GM12801 (cell line): Measurements from ENCODE around the gene TBC1D22B.

Experiments used
- CTCF ChIP-seq: IDR thresholded peaks from one replicate; pipeline ENCODE4 v1.5.1; 2011; ENCODE audit warnings: control low read depth; ENCODE audit not compliant: insufficient read length; ENCODE audit errors: extremely low read depth

TBC1D22B gene

GRCh38 chr6:37314487-37315156 lies 57.0 kb downstream of the TBC1D22B start:
- no peak for TF ChIP-seq CTCF

GRCh38 chr6:37315157-37315515 lies 57.6 kb downstream of the TBC1D22B start:
- TF ChIP-seq CTCF = no peak

GRCh38 chr6:37316071-37316470 lies 58.5 kb downstream of the TBC1D22B start:
- TF ChIP-seq CTCF = no peak

- TF ChIP-seq CTCF = no peak
Observed at GRCh38 chr6:37317312-37318038, 59.9 kb downstream of the TBC1D22B start.

GRCh38 chr6:37319156-37319555 lies 61.6 kb downstream of the TBC1D22B start:
- TF ChIP-seq CTCF = no peak

GRCh38 chr6:37319856-37320480 lies 62.4 kb downstream of the TBC1D22B start:
- no peak for TF ChIP-seq CTCF

GRCh38 chr6:37320646-37321045 lies 63.1 kb downstream of the TBC1D22B start:
- no peak for TF ChIP-seq CTCF
